Calu3 (cell line): ENCODE data around the gene EPS15. TPM values are rescaled to one million over a fixed set of nuclear protein-coding genes. Genes with fewer than 3 reads are reported as not detected.

ENCODE experiments used
- BruUV-seq: library from RNA; stranded (reverse); fragments of 400-500 nt; replicated peaks from 2 replicates; lab custom pipeline; 2021; lab: Mats Ljungman, UMichigan
- CTCF ChIA-PET: fragments of 300-600 bp; sonication (Branson Sonifier 250); formaldehyde crosslinking; loops from one replicate; lab custom pipeline; 2022; ENCODE audit warnings: antibody characterized with exemption; lab: Charles Lee
- DNase-seq: peaks from one replicate; pipeline ENCODE4 v3.0.0; 2022
- H3K27ac Mint-ChIP-seq: one replicate; pipeline ENCODE4 v1.8.0; 2022; ENCODE audit warnings: mixed read lengths; ENCODE audit not compliant: unreplicated experiment
- H3K27me3 Mint-ChIP-seq: one replicate; pipeline ENCODE4 v1.8.0; 2022; ENCODE audit warnings: mixed read lengths; ENCODE audit not compliant: unreplicated experiment
- H3K36me3 Mint-ChIP-seq: one replicate; pipeline ENCODE4 v1.8.0; 2022; ENCODE audit warnings: mild to moderate bottlenecking, moderate library complexity, mixed read lengths; ENCODE audit not compliant: insufficient read depth, unreplicated experiment
- H3K4me1 Mint-ChIP-seq: one replicate; pipeline ENCODE4 v1.8.0; 2022; ENCODE audit warnings: mild to moderate bottlenecking, low read depth, mixed read lengths; ENCODE audit not compliant: unreplicated experiment
- H3K4me3 Mint-ChIP-seq: one replicate; pipeline ENCODE4 v1.8.0; 2022; ENCODE audit warnings: mild to moderate bottlenecking, low read depth, moderate library complexity, mixed read lengths; ENCODE audit not compliant: unreplicated experiment
- H3K9me3 Mint-ChIP-seq: one replicate; pipeline ENCODE4 v1.8.0; 2022; ENCODE audit warnings: low read depth, mixed read lengths; ENCODE audit not compliant: unreplicated experiment
- intact Hi-C: fragments of 100-400 bp; cut with micrococcal nuclease; formaldehyde crosslinking; loops from one replicate; pipeline ENCODE4 v1.10.0; 2022; ENCODE audit not compliant: unreplicated experiment
- total RNA-seq: library from RNA; stranded (reverse); gene quantifications from 2 replicates; pipeline ENCODE4 v1.2.3, GENCODE V29; 2022
- TF ChIP-seq, protein P1 (sequence below): fragments of 200-600 bp; IDR thresholded peaks from one replicate; pipeline ENCODE4 v1.8.0; 2022; ENCODE audit warnings: antibody characterized with exemption; ENCODE audit not compliant: unreplicated experiment

The EPS15 gene
- total RNA-seq, 1 experiment from 2014 or later, result 51.2 TPM

DNA sequence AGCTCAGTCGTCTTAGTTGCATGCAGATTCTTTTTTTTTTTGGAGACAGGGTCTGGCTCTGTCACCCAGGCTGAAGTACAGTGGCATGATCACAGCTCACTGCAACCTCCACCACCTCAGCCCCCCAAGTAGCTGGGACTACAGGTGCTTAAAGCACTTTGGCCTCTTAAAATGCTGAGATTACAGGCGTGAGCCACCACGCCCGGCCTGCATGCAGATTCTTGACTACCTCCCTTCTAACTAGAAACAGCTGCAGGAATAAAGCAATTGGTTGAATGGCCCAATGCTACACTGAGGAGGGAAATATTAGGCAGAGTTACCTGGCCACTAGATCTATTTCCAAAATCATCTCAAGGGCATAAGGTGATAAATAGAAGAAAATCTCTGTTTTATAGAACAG lies 159.2 kb downstream of the EPS15 start:
- H3K4me3 Mint-ChIP-seq, result no peak overlapping the region
- DNase-seq, result no peak
- intact Hi-C loops, result no loop called here
- peaks cover 12% of the 10 kb centered on the region for H3K36me3 Mint-ChIP-seq
- CTCF ChIA-PET, result no interaction called here
- H3K9me3 Mint-ChIP-seq, result no peaks in the 10 kb centered on the region
- H3K4me1 Mint-ChIP-seq, result no peaks in the 10 kb centered on the region
- TF ChIP-seq, protein P1, sequence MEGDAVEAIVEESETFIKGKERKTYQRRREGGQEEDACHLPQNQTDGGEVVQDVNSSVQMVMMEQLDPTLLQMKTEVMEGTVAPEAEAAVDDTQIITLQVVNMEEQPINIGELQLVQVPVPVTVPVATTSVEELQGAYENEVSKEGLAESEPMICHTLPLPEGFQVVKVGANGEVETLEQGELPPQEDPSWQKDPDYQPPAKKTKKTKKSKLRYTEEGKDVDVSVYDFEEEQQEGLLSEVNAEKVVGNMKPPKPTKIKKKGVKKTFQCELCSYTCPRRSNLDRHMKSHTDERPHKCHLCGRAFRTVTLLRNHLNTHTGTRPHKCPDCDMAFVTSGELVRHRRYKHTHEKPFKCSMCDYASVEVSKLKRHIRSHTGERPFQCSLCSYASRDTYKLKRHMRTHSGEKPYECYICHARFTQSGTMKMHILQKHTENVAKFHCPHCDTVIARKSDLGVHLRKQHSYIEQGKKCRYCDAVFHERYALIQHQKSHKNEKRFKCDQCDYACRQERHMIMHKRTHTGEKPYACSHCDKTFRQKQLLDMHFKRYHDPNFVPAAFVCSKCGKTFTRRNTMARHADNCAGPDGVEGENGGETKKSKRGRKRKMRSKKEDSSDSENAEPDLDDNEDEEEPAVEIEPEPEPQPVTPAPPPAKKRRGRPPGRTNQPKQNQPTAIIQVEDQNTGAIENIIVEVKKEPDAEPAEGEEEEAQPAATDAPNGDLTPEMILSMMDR, result no peak
- H3K27me3 Mint-ChIP-seq, result no peaks in the 10 kb centered on the region
- BruUV-seq, result no TSS peak
- H3K27ac Mint-ChIP-seq, result no peak overlapping the region

DNA sequence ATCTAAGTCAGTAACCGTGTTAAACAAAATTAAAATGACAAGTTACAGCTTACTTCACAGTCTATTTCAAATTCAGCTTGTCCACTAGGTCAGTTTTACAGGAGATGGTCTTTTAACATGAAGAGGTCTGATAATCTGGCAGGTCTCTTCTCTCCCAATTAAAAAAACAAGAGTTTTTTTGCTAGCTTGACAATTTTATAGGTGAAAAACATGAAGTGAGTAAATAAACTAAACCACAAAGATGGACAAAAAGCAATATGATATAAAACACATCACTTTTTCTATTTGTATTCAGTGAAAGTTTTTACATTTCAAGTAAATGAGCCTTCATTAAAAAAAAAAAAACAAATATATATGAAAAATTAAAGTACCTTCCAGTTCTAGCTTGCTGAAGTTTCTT lies 163.7 kb downstream of the EPS15 start:
- intact Hi-C loops, result no loop called here
- no peaks in the 10 kb centered on the region for H3K27me3 Mint-ChIP-seq
- no TSS peak for BruUV-seq
- no peak overlapping the region for H3K4me3 Mint-ChIP-seq
- no peak overlapping the region for H3K27ac Mint-ChIP-seq
- DNase-seq, result no peak
- no peaks in the 10 kb centered on the region for H3K4me1 Mint-ChIP-seq
- TF ChIP-seq, protein P1, result no peak
- CTCF ChIA-PET, result interaction anchor here (0.7 kb wide), 1 partner anchor 342 kb away, joined by 3 read pairs; no protein-coding TSS in a partner anchor
- H3K36me3 Mint-ChIP-seq, result peaks cover 7% of the 10 kb centered on the region
- H3K9me3 Mint-ChIP-seq, result no peaks in the 10 kb centered on the region

DNA sequence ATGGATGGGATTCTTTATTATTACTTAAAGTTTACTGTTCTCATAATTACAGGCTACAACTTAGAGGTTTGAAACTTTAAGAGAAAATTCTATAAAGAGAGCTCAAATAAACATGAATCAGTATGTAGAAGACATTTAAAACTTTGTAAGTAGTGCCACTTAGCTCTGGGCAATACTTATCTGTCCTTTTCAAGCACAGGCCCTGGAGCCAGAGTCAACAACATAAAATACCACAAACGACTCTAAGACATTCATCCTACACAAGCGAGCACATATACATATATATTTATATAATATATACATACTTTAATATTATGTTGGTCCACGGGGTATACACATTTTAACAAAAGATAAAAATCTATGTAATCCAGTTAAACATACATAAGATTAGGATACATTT lies 164.7 kb downstream of the EPS15 start:
- Mint-ChIP-seq H3K36me3 (peaks cover 7% of the 10 kb centered on the region), H3K4me1 (no peaks in the 10 kb centered on the region), H3K27ac (no peak overlapping the region), H3K27me3 (no peaks in the 10 kb centered on the region), H3K9me3 (no peaks in the 10 kb centered on the region), H3K4me3 (no peak overlapping the region)
- CTCF ChIA-PET, result no interaction called here
- intact Hi-C loops, result no loop called here
- no TSS peak for BruUV-seq
- TF ChIP-seq, protein P1, result no peak
- DNase-seq, result no peak

DNA sequence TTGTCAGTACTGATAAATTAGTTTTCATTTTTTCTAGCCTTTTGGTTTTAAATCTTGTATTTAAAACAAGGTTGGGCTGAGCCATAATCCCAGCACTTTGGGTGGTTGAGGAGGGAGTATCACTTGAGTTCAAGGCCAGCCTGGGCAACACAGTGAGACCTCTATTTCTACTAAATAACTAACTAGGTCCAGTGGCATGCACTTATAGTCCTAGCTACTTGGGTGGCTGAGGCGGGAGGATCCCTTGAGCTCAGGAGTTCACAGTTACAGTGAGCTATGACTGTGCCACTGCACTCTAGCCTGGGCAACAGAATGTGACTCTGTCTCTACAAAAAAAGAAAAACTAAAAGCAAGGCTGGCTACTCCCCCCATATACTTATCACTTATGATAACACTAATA lies 167.2 kb downstream of the EPS15 start:
- Mint-ChIP-seq H3K4me1 (no peaks in the 10 kb centered on the region), H3K9me3 (no peaks in the 10 kb centered on the region), H3K27ac (no peak overlapping the region), H3K27me3 (no peaks in the 10 kb centered on the region), H3K36me3 (peaks cover 4% of the 10 kb centered on the region), H3K4me3 (no peak overlapping the region)
- intact Hi-C loops, result no loop called here
- DNase-seq, result no peak
- CTCF ChIA-PET, result no interaction called here
- BruUV-seq, result no TSS peak
- TF ChIP-seq, protein P1, result no peak
